ENCODE measurements around the gene WBP4.

- TF ChIP-seq CTCF (IDR thresholded peaks at IDR 0.05) (no peak), POLR2A (IDR thresholded peaks at IDR 0.05) (no peak)
These were observed 8.9 kb upstream of the WBP4 start for GRCh38 chr13:41052441-41052840.

Data from right lobe of liver (tissue), 4 donors.